ACC112 (cell line): ENCODE measurements around the gene IL1RAP.

Source experiments
- H2AFZ ChIP-seq: fragments of 200-600 bp; sonication (generic); one replicate; pipeline ENCODE4 v1.6.0; 2017; ENCODE audit warnings: antibody characterized with exemption, low read length; ENCODE audit not compliant: unreplicated experiment
- H3K27ac ChIP-seq: fragments of 200-600 bp; sonication (generic); 2 replicates; pipeline ENCODE4 v1.5.1; 2014; ENCODE audit warnings: low read depth, mild to moderate bottlenecking, antibody characterized with exemption, low read length, moderate library complexity
- H3K27me3 ChIP-seq: fragments of 200-600 bp; sonication (generic); 2 replicates; pipeline ENCODE4 v1.6.1; 2014; ENCODE audit warnings: mild to moderate bottlenecking, antibody characterized with exemption, low read length, moderate library complexity, mixed read lengths; ENCODE audit not compliant: insufficient read depth
- H3K36me3 ChIP-seq: fragments of 200-600 bp; sonication (generic); 2 replicates; pipeline ENCODE4 v1.6.1; 2016; ENCODE audit warnings: mild to moderate bottlenecking, antibody characterized with exemption, low read length, moderate library complexity, mixed read lengths; ENCODE audit not compliant: insufficient read depth
- H3K4me1 ChIP-seq: fragments of 200-600 bp; sonication (generic); one replicate; pipeline ENCODE4 v1.6.1; 2016; ENCODE audit warnings: low read length, mixed read lengths; ENCODE audit not compliant: insufficient read depth, unreplicated experiment, control insufficient read depth
- H3K4me3 ChIP-seq: fragments of 200-600 bp; sonication (generic); 2 replicates; pipeline ENCODE4 v1.5.1; 2014; ENCODE audit warnings: mild to moderate bottlenecking, low read depth, low read length
- H3K79me2 ChIP-seq: fragments of 200-600 bp; sonication (generic); one replicate; pipeline ENCODE4 v1.6.0; 2016; ENCODE audit warnings: low read length; ENCODE audit not compliant: control insufficient read depth, unreplicated experiment, insufficient read depth

Gene IL1RAP

GRCh38 chr3:190526787-190527762 is 13.2 kb downstream of the IL1RAP start:
- peaks cover 27% of the 10 kb centered on the region for H3K4me1 ChIP-seq
- H3K27me3 ChIP-seq: no peaks in the 10 kb centered on the region
- no peak overlapping the region for H3K27ac ChIP-seq
- peaks cover 37% of the 10 kb centered on the region for H3K79me2 ChIP-seq
- peaks cover 7% of the 10 kb centered on the region; the same call in 1 of the 2 replicates for H3K36me3 ChIP-seq
- H3K4me3 ChIP-seq: no peak overlapping the region
- H2AFZ ChIP-seq: no peak overlapping the region

DNA sequence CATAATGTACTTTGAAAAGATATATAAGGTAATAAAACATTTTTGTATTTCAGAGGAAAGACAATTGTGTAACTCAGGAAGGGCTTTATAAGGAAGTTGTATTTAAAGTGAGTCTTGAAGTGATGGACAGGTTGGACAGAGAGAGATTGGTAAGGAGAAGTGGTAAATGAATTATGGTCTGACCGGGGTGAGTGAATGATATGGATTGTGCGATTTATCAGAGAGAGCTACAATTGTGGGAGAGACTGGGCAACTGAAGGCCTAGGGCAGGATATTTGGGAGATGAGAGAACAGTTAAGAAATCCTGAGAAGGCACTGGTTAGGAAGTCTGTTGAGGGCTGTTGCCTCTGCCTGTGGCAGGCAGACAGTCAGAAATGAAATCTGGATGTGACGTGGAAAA is 14.8 kb downstream of the IL1RAP start:
- H3K79me2 ChIP-seq: peaks cover 28% of the 10 kb centered on the region
- H2AFZ ChIP-seq: no peak overlapping the region
- H3K27me3 ChIP-seq: no peaks in the 10 kb centered on the region
- no peak overlapping the region for H3K4me3 ChIP-seq
- H3K4me1 ChIP-seq: peaks cover 31% of the 10 kb centered on the region
- H3K27ac ChIP-seq: no peak overlapping the region
- 0 out of 2 replicates have a peak, but pooled peaks cover 4% of the 10 kb centered on the region for H3K36me3 ChIP-seq

DNA sequence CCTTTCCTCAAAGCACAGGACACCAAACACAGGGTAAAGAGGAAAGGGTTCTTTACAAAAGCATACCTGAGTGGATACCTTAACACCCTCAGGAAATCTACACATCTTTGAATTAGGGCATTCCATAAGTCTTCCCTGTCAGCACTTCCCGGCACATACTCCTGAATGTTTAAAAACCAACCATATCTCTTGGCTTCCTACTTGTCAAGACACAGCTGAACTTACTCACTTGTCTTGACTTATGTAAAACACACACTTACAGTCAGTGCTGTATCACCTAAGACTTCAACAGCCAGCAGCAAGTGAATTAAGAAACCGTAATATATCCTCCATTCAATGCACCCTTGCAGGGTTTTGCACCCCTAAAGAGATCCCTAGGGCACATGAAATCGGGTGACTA is 17.5 kb downstream of the IL1RAP start:
- no peak overlapping the region for H3K4me3 ChIP-seq
- no peaks in the 10 kb centered on the region for H3K27me3 ChIP-seq
- H3K79me2 ChIP-seq: peaks cover 27% of the 10 kb centered on the region
- H3K4me1 ChIP-seq: peaks cover 47% of the 10 kb centered on the region
- no peak overlapping the region for H2AFZ ChIP-seq
- 0 out of 2 replicates have a peak, but pooled peaks cover 4% of the 10 kb centered on the region for H3K36me3 ChIP-seq
- H3K27ac ChIP-seq: no peak overlapping the region

- H3K27me3 ChIP-seq: no peaks in the 10 kb centered on the region
- peaks cover 29% of the 10 kb centered on the region for H3K79me2 ChIP-seq
- no peak overlapping the region for H2AFZ ChIP-seq
- peaks cover 34% of the 10 kb centered on the region for H3K4me1 ChIP-seq
- no peak overlapping the region for H3K4me3 ChIP-seq
- peak overlapping the region; percentile 94 for H3K27ac ChIP-seq
- H3K36me3 ChIP-seq: 0 out of 2 replicates have a peak, but pooled peaks cover 4% of the 10 kb centered on the region
These were observed 18.9 kb downstream of the IL1RAP start for GRCh38 chr3:190532731-190533203.

GRCh38 chr3:190533511-190534281 is 19.8 kb downstream of the IL1RAP start:
- peak overlapping the region; percentile 79 for H2AFZ ChIP-seq
- H3K4me1 ChIP-seq: peaks cover 28% of the 10 kb centered on the region
- H3K4me3 ChIP-seq: peak overlapping the region; percentile 66
- 0 out of 2 replicates have a peak, but pooled peaks cover 4% of the 10 kb centered on the region for H3K36me3 ChIP-seq
- H3K27me3 ChIP-seq: no peaks in the 10 kb centered on the region
- H3K79me2 ChIP-seq: peaks cover 33% of the 10 kb centered on the region
- H3K27ac ChIP-seq: peak overlapping the region; percentile 94

DNA sequence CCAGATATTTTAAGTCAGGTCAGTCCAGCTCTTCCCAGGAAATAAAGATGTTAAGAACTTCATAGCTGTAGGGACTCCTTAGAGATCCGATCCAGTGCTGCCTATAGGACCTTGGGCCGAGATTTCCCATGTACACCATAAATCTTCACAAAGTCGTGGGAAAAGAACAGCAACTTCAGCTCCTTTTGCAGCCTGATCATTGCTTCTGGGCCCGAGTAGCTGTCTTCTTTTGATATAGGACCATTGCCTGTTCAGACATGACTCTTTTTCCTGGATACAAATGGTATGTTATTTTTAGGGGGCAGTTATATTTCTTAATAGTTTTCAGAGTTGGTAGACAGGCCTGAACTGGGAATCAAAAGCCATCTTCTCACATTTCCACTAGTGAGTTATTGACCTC is 20.5 kb downstream of the IL1RAP start:
- Histone ChIP-seq H3K4me1 (peaks cover 28% of the 10 kb centered on the region), H3K36me3 (no peaks in the 10 kb centered on the region), H3K4me3 (peak overlapping the region; percentile 66), H3K27me3 (no peaks in the 10 kb centered on the region), H3K27ac (peak overlapping the region; percentile 94), H3K79me2 (peaks cover 28% of the 10 kb centered on the region), H2AFZ (peak overlapping the region; percentile 79)

- Histone ChIP-seq H3K4me1 (peaks cover 28% of the 10 kb centered on the region), H3K27ac (peak overlapping the region; percentile 94), H2AFZ (no peak overlapping the region), H3K79me2 (peaks cover 29% of the 10 kb centered on the region), H3K27me3 (no peaks in the 10 kb centered on the region), H3K36me3 (no peaks in the 10 kb centered on the region), H3K4me3 (no peak overlapping the region)
These were observed 21.1 kb downstream of the IL1RAP start for GRCh38 chr3:190534986-190535385.

DNA sequence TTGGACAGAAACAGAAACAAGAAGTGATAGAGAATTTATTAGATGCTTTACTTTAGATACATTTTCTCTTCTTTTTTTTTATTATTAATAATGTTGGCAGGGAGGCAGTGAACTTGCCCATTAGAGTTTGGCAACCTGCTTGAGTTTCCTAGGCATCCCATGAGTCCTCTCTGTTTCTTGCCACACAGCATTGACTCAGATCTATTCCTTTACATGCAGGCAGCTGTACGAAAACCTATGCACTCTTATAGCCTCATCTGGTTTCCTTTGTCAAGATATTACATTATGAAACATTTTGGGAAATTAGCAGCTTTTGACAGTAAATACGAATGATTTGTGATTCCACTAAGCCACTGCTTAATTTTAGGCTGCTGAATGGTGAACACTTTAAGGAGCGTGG is 23.3 kb downstream of the IL1RAP start:
- H3K4me1 ChIP-seq: peaks cover 28% of the 10 kb centered on the region
- no peak overlapping the region for H3K4me3 ChIP-seq
- H3K27ac ChIP-seq: no peak overlapping the region
- no peak overlapping the region for H2AFZ ChIP-seq
- no peaks in the 10 kb centered on the region for H3K27me3 ChIP-seq
- H3K79me2 ChIP-seq: peaks cover 30% of the 10 kb centered on the region
- H3K36me3 ChIP-seq: no peaks in the 10 kb centered on the region

- H3K27me3 ChIP-seq: no peaks in the 10 kb centered on the region
- H3K4me3 ChIP-seq: no peak overlapping the region
- H3K36me3 ChIP-seq: no peaks in the 10 kb centered on the region
- no peak overlapping the region for H3K27ac ChIP-seq
- H2AFZ ChIP-seq: no peak overlapping the region
- peaks cover 20% of the 10 kb centered on the region for H3K4me1 ChIP-seq
- H3K79me2 ChIP-seq: peaks cover 35% of the 10 kb centered on the region
These were observed 24.4 kb downstream of the IL1RAP start for GRCh38 chr3:190538288-190538687.

DNA sequence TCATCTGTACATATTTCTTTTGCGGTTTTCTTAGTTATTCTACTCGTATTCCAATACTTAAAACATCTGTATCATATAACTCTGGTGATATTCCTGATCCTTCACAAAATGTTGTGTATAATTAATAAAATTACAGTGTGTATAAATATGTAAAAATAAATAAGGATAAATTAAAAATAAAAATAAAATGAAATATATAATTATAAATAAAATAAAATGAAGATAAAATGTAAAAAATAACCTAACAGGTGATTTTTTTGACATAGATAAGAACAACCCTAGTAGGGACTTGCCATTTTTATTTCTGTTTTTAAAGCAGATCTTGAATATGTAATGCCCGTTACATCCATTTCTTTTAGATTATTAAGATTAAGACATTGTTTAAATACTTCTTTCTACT is 25.6 kb downstream of the IL1RAP start:
- H3K27me3 ChIP-seq: no peaks in the 10 kb centered on the region
- H3K36me3 ChIP-seq: no peaks in the 10 kb centered on the region
- no peak overlapping the region for H3K4me3 ChIP-seq
- no peak overlapping the region for H3K27ac ChIP-seq
- H2AFZ ChIP-seq: no peak overlapping the region
- peaks cover 10% of the 10 kb centered on the region for H3K4me1 ChIP-seq
- peaks cover 35% of the 10 kb centered on the region for H3K79me2 ChIP-seq
